Neural cell (in vitro differentiated cells): ENCODE measurements around the gene CD81. TPM values are rescaled to one million over a fixed set of nuclear protein-coding genes. Genes with fewer than 3 reads are reported as not detected.
"Not testable (repeated sequence)": the region's sequence is repeated elsewhere in the genome, so short reads cannot be mapped to it uniquely, and the experiment has no call there.

Experiments
- H2AFZ ChIP-seq: fragments of 200-600, 300-800 bp; sonication (generic), shearing (Covaris generic); 2 replicates; pipeline ENCODE4 v1.6.0; 2014; ENCODE audit warnings: low read depth, mild to moderate bottlenecking, antibody characterized with exemption, low read length, moderate library complexity
- H3F3A ChIP-seq: fragments of 200-600 bp; shearing (Covaris generic); 2 replicates; pipeline ENCODE4 v1.6.1; 2016; ENCODE audit warnings: mild to moderate bottlenecking, moderate library complexity, mixed read lengths, antibody characterized with exemption, low read length; ENCODE audit not compliant: insufficient read depth, poor library complexity, severe bottlenecking
- H3K27ac ChIP-seq: fragments of 200-600, 300-800 bp; sonication (generic), shearing (Covaris generic); 2 replicates; pipeline ENCODE4 v1.5.1; 2014; ENCODE audit warnings: mild to moderate bottlenecking, low read length, moderate library complexity
- H3K27me3 ChIP-seq: fragments of 300-800, 200-600 bp; sonication (generic), shearing (Covaris generic); 2 replicates; pipeline ENCODE4 v1.6.0; 2014; ENCODE audit warnings: mild to moderate bottlenecking, low read depth, low read length, moderate library complexity; ENCODE audit not compliant: insufficient read depth
- H3K36me3 ChIP-seq: fragments of 300-800, 200-600 bp; sonication (generic), shearing (Covaris generic); 2 replicates; pipeline ENCODE4 v1.5.1; 2014; ENCODE audit warnings: mild to moderate bottlenecking, antibody characterized with exemption, low read length, moderate library complexity; ENCODE audit not compliant: insufficient read depth
- H3K4me2 ChIP-seq: fragments of 300-800, 200-600 bp; sonication (generic), shearing (Covaris generic); 2 replicates; pipeline ENCODE4 v1.6.0; 2014; ENCODE audit warnings: mild to moderate bottlenecking, low read length
- H3K4me3 ChIP-seq: fragments of 300-800, 200-600 bp; sonication (generic), shearing (Covaris generic); 2 replicates; pipeline ENCODE4 v1.5.1; 2014; ENCODE audit warnings: mild to moderate bottlenecking, low read length, moderate library complexity
- H3K79me2 ChIP-seq: fragments of 200-600 bp; shearing (Covaris generic); replicated peaks from 2 replicates; pipeline ENCODE4 v1.6.0; 2014; ENCODE audit warnings: mild to moderate bottlenecking, low read length, moderate library complexity; ENCODE audit not compliant: insufficient read depth
- H3K9ac ChIP-seq: fragments of 300-800, 200-600 bp; sonication (generic), shearing (Covaris generic); 2 replicates; pipeline ENCODE4 v1.6.1; 2016; ENCODE audit warnings: mild to moderate bottlenecking, low read length, mixed read lengths
- H3K9me2 ChIP-seq: fragments of 200-600 bp; shearing (Covaris generic); 2 replicates; pipeline ENCODE4 v1.6.1; 2016; ENCODE audit warnings: mild to moderate bottlenecking, low read length, mixed read lengths; ENCODE audit not compliant: insufficient read depth
- H3K9me3 ChIP-seq: fragments of 200-600, 300-800 bp; sonication (generic), shearing (Covaris generic); 2 replicates; pipeline ENCODE4 v1.6.1; 2016; ENCODE audit warnings: mild to moderate bottlenecking, mixed run types, low read length, moderate library complexity, mixed read lengths
- H4K20me1 ChIP-seq: fragments of 200-600 bp; shearing (Covaris generic); 2 replicates; pipeline ENCODE4 v1.6.1; 2016; ENCODE audit warnings: mild to moderate bottlenecking, mixed run types; ENCODE audit not compliant: insufficient read depth
- EP300 ChIP-seq: fragments of 450-650 bp; conservative IDR thresholded peaks from 2 replicates; pipeline ENCODE4 v1.6.1; 2014; ENCODE audit warnings: antibody characterized with exemption, mild to moderate bottlenecking, moderate library complexity; ENCODE audit not compliant: poor library complexity, severe bottlenecking
- EZH2 ChIP-seq: fragments of 200-600, 300-800 bp; shearing (Covaris generic), sonication (generic); IDR thresholded peaks from 2 replicates; pipeline ENCODE4 v1.6.1; 2014; ENCODE audit warnings: antibody characterized with exemption, low read length, borderline replicate concordance, mild to moderate bottlenecking; ENCODE audit not compliant: insufficient read depth, poor library complexity, severe bottlenecking
- MXI1 ChIP-seq: fragments of 450-650 bp; conservative IDR thresholded peaks from 2 replicates; pipeline ENCODE4 v1.6.1; 2014; ENCODE audit warnings: antibody characterized with exemption, mild to moderate bottlenecking; ENCODE audit not compliant: poor library complexity, severe bottlenecking
- POLR2AphosphoS5 ChIP-seq: IDR thresholded peaks from 2 replicates; pipeline ENCODE4 v1.6.1; 2012
- RAD21 ChIP-seq: fragments of 450-650 bp; conservative IDR thresholded peaks from 2 replicates; pipeline ENCODE4 v1.6.1; 2014; ENCODE audit warnings: antibody characterized with exemption, mild to moderate bottlenecking, moderate library complexity
- SMC3 ChIP-seq: fragments of 450-650 bp; conservative IDR thresholded peaks from 2 replicates; pipeline ENCODE4 v1.6.1; 2014; ENCODE audit warnings: antibody characterized with exemption, mild to moderate bottlenecking, moderate library complexity; ENCODE audit not compliant: poor library complexity
- TAF1 ChIP-seq: IDR thresholded peaks from 2 replicates; pipeline ENCODE4 v1.6.1; 2012; ENCODE audit warnings: low read depth
- polyA plus RNA-seq: library from polyadenylated mRNA; depleted of rRNA; stranded (reverse); fragments of >200 nt; gene quantifications from 2 replicates; pipeline ENCODE4 v1.2.3, GENCODE V29; 2014
- TF ChIP-seq, protein P1 (sequence below): IDR thresholded peaks from 2 replicates; pipeline ENCODE4 v1.6.1; 2012; ENCODE audit warnings: borderline replicate concordance
- TF ChIP-seq, protein P2 (sequence below): fragments of 450-650 bp; IDR thresholded peaks from 2 replicates; pipeline ENCODE4 v1.5.1; 2014; ENCODE audit warnings: antibody characterized with exemption, mild to moderate bottlenecking, moderate library complexity; ENCODE audit not compliant: poor library complexity, severe bottlenecking

CD81 gene
- polyA plus RNA-seq, 1 donor from 2014 or later, result 97.8 TPM

DNA sequence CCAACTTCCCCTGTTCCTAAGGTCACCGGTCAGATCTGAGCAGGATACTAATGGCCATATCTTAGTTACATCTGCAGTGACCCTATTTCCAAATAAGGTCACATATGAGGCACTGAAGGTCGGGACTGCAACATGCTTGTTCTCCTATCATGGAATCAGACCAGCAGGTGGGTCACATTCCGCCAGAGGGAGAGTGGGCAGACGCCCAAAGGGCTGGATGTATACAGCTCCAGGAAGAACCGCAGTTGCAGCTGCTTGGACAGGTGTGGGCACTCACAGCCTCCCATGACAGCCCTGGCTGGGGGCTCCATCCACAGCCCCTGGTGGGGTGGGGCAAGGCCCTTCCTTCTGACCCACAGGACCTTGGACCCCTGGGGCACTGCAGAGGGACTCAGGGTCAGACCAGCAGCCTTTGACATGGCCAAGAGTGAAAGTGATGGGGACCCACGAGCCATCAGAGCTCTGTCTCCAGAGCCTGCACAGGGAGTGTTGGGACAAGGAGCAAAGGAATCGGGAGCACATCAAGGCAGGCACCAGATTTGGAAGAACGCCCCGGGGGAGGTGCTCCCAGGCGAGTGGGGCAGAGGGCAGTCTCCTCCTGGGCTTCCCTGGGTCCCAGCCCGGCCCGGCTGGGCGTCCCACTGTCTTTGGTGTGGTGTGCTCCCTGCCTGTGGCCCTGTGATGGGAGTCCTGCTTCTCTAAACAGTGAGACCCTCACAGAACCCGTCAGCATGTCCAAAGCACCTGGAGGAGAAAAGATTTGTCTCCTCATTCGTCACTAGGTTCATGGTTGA is 13.3 kb upstream of the CD81 start:
- Histone ChIP-seq H3K9ac (no peak overlapping the region), H3K9me3 (no peaks in the 10 kb centered on the region), H3K79me2 (no peaks in the 10 kb centered on the region), H4K20me1 (no peaks in the 10 kb centered on the region), H3K27ac (no peak overlapping the region), H3K4me2 (no peak overlapping the region), H3K36me3 (no peaks in the 10 kb centered on the region), H3K9me2 (no peaks in the 10 kb centered on the region), H3F3A (no peaks in the 10 kb centered on the region), H2AFZ (no peak overlapping the region), H3K27me3 (no peaks in the 10 kb centered on the region), H3K4me3 (no peak overlapping the region)
- TF ChIP-seq POLR2AphosphoS5 (no peak), MXI1 (no peak), SMC3 (no peak), RAD21 (no peak), EP300 (no peak), EZH2 (no peak), TAF1 (no peak)
- TF ChIP-seq, protein P1, sequence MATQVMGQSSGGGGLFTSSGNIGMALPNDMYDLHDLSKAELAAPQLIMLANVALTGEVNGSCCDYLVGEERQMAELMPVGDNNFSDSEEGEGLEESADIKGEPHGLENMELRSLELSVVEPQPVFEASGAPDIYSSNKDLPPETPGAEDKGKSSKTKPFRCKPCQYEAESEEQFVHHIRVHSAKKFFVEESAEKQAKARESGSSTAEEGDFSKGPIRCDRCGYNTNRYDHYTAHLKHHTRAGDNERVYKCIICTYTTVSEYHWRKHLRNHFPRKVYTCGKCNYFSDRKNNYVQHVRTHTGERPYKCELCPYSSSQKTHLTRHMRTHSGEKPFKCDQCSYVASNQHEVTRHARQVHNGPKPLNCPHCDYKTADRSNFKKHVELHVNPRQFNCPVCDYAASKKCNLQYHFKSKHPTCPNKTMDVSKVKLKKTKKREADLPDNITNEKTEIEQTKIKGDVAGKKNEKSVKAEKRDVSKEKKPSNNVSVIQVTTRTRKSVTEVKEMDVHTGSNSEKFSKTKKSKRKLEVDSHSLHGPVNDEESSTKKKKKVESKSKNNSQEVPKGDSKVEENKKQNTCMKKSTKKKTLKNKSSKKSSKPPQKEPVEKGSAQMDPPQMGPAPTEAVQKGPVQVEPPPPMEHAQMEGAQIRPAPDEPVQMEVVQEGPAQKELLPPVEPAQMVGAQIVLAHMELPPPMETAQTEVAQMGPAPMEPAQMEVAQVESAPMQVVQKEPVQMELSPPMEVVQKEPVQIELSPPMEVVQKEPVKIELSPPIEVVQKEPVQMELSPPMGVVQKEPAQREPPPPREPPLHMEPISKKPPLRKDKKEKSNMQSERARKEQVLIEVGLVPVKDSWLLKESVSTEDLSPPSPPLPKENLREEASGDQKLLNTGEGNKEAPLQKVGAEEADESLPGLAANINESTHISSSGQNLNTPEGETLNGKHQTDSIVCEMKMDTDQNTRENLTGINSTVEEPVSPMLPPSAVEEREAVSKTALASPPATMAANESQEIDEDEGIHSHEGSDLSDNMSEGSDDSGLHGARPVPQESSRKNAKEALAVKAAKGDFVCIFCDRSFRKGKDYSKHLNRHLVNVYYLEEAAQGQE, result no peak
- TF ChIP-seq, protein P2, sequence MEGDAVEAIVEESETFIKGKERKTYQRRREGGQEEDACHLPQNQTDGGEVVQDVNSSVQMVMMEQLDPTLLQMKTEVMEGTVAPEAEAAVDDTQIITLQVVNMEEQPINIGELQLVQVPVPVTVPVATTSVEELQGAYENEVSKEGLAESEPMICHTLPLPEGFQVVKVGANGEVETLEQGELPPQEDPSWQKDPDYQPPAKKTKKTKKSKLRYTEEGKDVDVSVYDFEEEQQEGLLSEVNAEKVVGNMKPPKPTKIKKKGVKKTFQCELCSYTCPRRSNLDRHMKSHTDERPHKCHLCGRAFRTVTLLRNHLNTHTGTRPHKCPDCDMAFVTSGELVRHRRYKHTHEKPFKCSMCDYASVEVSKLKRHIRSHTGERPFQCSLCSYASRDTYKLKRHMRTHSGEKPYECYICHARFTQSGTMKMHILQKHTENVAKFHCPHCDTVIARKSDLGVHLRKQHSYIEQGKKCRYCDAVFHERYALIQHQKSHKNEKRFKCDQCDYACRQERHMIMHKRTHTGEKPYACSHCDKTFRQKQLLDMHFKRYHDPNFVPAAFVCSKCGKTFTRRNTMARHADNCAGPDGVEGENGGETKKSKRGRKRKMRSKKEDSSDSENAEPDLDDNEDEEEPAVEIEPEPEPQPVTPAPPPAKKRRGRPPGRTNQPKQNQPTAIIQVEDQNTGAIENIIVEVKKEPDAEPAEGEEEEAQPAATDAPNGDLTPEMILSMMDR, result no peak

DNA sequence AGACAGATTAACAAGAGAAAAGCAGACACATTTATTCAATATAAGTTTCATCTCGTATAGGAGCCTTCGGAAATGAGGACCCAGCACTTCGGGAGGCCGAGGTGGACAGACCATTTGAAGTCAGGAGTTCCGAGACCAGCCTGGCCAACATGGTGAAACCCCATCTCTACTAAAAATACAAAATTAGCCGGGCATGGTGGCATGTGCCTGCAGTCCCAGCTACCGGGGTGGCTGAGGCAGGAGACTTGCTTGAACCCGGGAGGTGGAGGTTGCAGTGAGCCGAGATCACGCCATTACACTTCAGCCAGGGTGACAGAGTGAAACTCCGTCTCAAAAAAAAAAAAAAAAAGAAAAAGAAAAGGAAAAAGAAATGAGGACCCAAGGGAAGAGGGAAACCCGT is 12.7 kb upstream of the CD81 start:
- not testable (repeated sequence) for H3K79me2 ChIP-seq, H3K4me3 ChIP-seq

More for the DNA sequence above, 12.7 kb upstream of the CD81 start:
- not testable (repeated sequence) for H3F3A ChIP-seq, H3K9ac ChIP-seq, H4K20me1 ChIP-seq, H3K27me3 ChIP-seq, H3K9me2 ChIP-seq, H3K27ac ChIP-seq, H2AFZ ChIP-seq, H3K4me2 ChIP-seq, H3K9me3 ChIP-seq, H3K36me3 ChIP-seq
